HepG2 (cell line): ENCODE results near the gene SOWAHA. TPM values are rescaled to one million over a fixed set of nuclear protein-coding genes. Genes with fewer than 3 reads are reported as not detected.

Experiments
- ADNP ChIP-seq: sonication (generic); formaldehyde crosslinking; IDR thresholded peaks from 2 replicates; pipeline ENCODE4 v1.4.0; 2020; ENCODE audit warnings: missing genetic modification reagents
- AGO2 ChIP-seq: fragments of 200-400 bp; formaldehyde crosslinking; optimal IDR thresholded peaks from 2 replicates; pipeline ENCODE3; 2017; ENCODE audit warnings: mild to moderate bottlenecking, low read depth, low read length, moderate library complexity
- HDAC6 ChIP-seq: fragments of 200-600 bp; sonication (generic); IDR thresholded peaks from 2 replicates; pipeline ENCODE4 v1.7.0; 2017; ENCODE audit warnings: mild to moderate bottlenecking, antibody characterized with exemption, low read length, low read depth
- ISL2 ChIP-seq: sonication (generic); formaldehyde crosslinking; IDR thresholded peaks from 2 replicates; pipeline ENCODE4 v1.5.0; 2020; ENCODE audit warnings: missing genetic modification reagents
- KLF6 ChIP-seq: IDR thresholded peaks from 2 replicates; pipeline ENCODE4 v1.8.0; 2016; ENCODE audit warnings: missing biosample characterization, missing genetic modification reagents
- LCORL ChIP-seq, 2 experiments: fragments of 450-650 bp in 1 of 2; sonication (generic) in 1 of 2; formaldehyde crosslinking in 1 of 2; IDR thresholded peaks; 2 replicates each; pipeline versions ENCODE4 v1.5.0 to v1.6.1; 2017 to 2020; ENCODE audit warnings: antibody characterized with exemption in 1 of 2, missing genetic modification reagents in 1 of 2
- PLRG1 ChIP-seq: fragments of 450-650 bp; conservative IDR thresholded peaks from 2 replicates; pipeline ENCODE4 v1.6.1; 2016
- SCMH1 ChIP-seq: sonication (generic); formaldehyde crosslinking; IDR thresholded peaks from 2 replicates; pipeline ENCODE4 v1.9.0; 2021; ENCODE audit warnings: missing genetic modification reagents, mild to moderate bottlenecking, borderline replicate concordance
- USF2 ChIP-seq, 2 experiments: sonication (generic) in 1 of 2; formaldehyde crosslinking in 1 of 2; IDR thresholded peaks; 2 replicates each; pipeline versions ENCODE4 v1.5.1 to v1.6.1; 2011 to 2020; ENCODE audit warnings: borderline replicate concordance in 1 of 2, low read depth in 1 of 2, low read length in 1 of 2, mild to moderate bottlenecking in 1 of 2, missing genetic modification reagents in 1 of 2, moderate library complexity in 1 of 2
- XRCC5 ChIP-seq: fragments of 200-400 bp; formaldehyde crosslinking; optimal IDR thresholded peaks from 2 replicates; pipeline ENCODE3; 2017; ENCODE audit warnings: mild to moderate bottlenecking, low read length
- ZFP62 ChIP-seq: sonication (generic); formaldehyde crosslinking; IDR thresholded peaks from 2 replicates; pipeline ENCODE4 v1.4.0; 2020; ENCODE audit warnings: missing genetic modification reagents
- ZNF646 ChIP-seq: sonication (generic); formaldehyde crosslinking; IDR thresholded peaks from 2 replicates; pipeline ENCODE4 v1.9.0; 2021; ENCODE audit warnings: mild to moderate bottlenecking, missing genetic modification reagents
- ZNF678 ChIP-seq: sonication (generic); formaldehyde crosslinking; IDR thresholded peaks from 2 replicates; pipeline ENCODE4 v1.4.0; 2020; ENCODE audit warnings: mild to moderate bottlenecking, missing genetic modification reagents
- ZNF816 ChIP-seq: sonication (generic); formaldehyde crosslinking; IDR thresholded peaks from 2 replicates; pipeline ENCODE4 v1.8.0; 2022; ENCODE audit warnings: missing genetic modification reagents, mild to moderate bottlenecking, borderline replicate concordance
- ZSCAN21 ChIP-seq: sonication (generic); formaldehyde crosslinking; IDR thresholded peaks from 2 replicates; pipeline ENCODE4 v1.8.0; 2022; ENCODE audit warnings: mild to moderate bottlenecking, missing genetic modification reagents, moderate library complexity, borderline replicate concordance
- polyA plus RNA-seq, 8 experiments: library from polyadenylated mRNA; depleted of rRNA in 3 of 8; stranded (reverse) in 7 of 8; unstranded in 1 of 8; fragments of >200 nt; fragmentation: Illumina TruSeq in 4 of 8; extraction: Trizol in 4 of 8; gene quantifications; 2 replicates each; pipeline versions ENCODE4 v1.2.1 to v1.2.3, GENCODE V29; 2011 to 2016; ENCODE audit warnings: low read depth in 4 of 8, missing spikeins in 1 of 8, mixed read lengths in 1 of 8; ENCODE audit not compliant: insufficient read depth in 1 of 8
- total RNA-seq, 5 experiments: library from RNA; depleted of rRNA; stranded (reverse); fragments of >200 nt; fragmentation: Illumina TruSeq; extraction: Trizol; gene quantifications; 2 replicates each; pipeline ENCODE4 v1.2.3, GENCODE V29; 2016; ENCODE audit warnings: low read depth in 1 of 5
- TF ChIP-seq, protein P1 (sequence below): sonication (generic); formaldehyde crosslinking; conservative IDR thresholded peaks from 2 replicates; pipeline ENCODE4 v1.8.0; 2022; ENCODE audit warnings: missing genetic modification reagents
- TF ChIP-seq, protein P2 (sequence below): sonication (generic); formaldehyde crosslinking; IDR thresholded peaks from 2 replicates; pipeline ENCODE4 v1.4.0; 2020; ENCODE audit warnings: missing genetic modification reagents

The SOWAHA gene
- total and polyA plus RNA-seq, 2 of the 13 experiments (the other 11 are each of a cell fraction or from before 2014, with no cell fraction given): 0.95 to 1.9 TPM

- TF ChIP-seq PLRG1: no peak
- no peak for TF ChIP-seq KLF6 (CRISPR knock-in tag)
- TF ChIP-seq LCORL (IDR thresholded peaks at IDR 0.05): no peak
- peak; percentile 93 for TF ChIP-seq LCORL (CRISPR knock-in tag; IDR thresholded peaks at IDR 0.05)
- TF ChIP-seq ISL2 (CRISPR knock-in tag): peak; percentile 66
- no peak for TF ChIP-seq ZFP62 (CRISPR knock-in tag)
- TF ChIP-seq HDAC6: no peak
- TF ChIP-seq SCMH1 (CRISPR knock-in tag): no peak
- TF ChIP-seq ZNF816: peak; percentile 74
- peak; percentile 96 for TF ChIP-seq XRCC5
- no peak for TF ChIP-seq ADNP (CRISPR knock-in tag)
- TF ChIP-seq ZNF678 (CRISPR knock-in tag): no peak
- TF ChIP-seq, protein P1, sequence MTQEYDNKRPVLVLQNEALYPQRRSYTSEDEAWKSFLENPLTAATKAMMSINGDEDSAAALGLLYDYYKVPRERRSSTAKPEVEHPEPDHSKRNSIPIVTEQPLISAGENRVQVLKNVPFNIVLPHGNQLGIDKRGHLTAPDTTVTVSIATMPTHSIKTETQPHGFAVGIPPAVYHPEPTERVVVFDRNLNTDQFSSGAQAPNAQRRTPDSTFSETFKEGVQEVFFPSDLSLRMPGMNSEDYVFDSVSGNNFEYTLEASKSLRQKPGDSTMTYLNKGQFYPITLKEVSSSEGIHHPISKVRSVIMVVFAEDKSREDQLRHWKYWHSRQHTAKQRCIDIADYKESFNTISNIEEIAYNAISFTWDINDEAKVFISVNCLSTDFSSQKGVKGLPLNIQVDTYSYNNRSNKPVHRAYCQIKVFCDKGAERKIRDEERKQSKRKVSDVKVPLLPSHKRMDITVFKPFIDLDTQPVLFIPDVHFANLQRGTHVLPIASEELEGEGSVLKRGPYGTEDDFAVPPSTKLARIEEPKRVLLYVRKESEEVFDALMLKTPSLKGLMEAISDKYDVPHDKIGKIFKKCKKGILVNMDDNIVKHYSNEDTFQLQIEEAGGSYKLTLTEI (CRISPR knock-in tag): no peak
- no peak for TF ChIP-seq USF2 (IDR thresholded peaks at IDR 0.05; ENCODE audit: low read depth, low read length)
- peak; percentile 56 for TF ChIP-seq USF2 (CRISPR knock-in tag; IDR thresholded peaks at IDR 0.05; ENCODE audit: borderline replicate concordance)
- TF ChIP-seq ZNF646: no peak
- no peak for TF ChIP-seq AGO2
- TF ChIP-seq, protein P2, sequence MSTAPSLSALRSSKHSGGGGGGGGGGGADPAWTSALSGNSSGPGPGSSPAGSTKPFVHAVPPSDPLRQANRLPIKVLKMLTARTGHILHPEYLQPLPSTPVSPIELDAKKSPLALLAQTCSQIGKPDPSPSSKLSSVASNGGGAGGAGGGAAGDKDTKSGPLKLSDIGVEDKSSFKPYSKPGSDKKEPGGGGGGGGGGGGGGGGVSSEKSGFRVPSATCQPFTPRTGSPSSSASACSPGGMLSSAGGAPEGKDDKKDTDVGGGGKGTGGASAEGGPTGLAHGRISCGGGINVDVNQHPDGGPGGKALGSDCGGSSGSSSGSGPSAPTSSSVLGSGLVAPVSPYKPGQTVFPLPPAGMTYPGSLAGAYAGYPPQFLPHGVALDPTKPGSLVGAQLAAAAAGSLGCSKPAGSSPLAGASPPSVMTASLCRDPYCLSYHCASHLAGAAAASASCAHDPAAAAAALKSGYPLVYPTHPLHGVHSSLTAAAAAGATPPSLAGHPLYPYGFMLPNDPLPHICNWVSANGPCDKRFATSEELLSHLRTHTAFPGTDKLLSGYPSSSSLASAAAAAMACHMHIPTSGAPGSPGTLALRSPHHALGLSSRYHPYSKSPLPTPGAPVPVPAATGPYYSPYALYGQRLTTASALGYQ (CRISPR knock-in tag): peak; percentile 80
- no peak for TF ChIP-seq ZSCAN21
Observed at GRCh38 chr5:132807163-132807838, 5.8 kb upstream of the SOWAHA start (continued).
